Measurements from ENCODE around the gene MIPOL1. TPM values are rescaled to one million over a fixed set of nuclear protein-coding genes. Genes with fewer than 3 reads are reported as not detected.
A peak's percentile ranks its signal among the peaks of the same experiment; 100 is the strongest.
"Not testable (repeated sequence)": the region's sequence is repeated elsewhere in the genome, so short reads cannot be mapped to it uniquely, and the experiment has no call there.

Gene MIPOL1
- total RNA-seq, 2 donors from 2014 or later: 9.0 to 11.7 TPM

DNA sequence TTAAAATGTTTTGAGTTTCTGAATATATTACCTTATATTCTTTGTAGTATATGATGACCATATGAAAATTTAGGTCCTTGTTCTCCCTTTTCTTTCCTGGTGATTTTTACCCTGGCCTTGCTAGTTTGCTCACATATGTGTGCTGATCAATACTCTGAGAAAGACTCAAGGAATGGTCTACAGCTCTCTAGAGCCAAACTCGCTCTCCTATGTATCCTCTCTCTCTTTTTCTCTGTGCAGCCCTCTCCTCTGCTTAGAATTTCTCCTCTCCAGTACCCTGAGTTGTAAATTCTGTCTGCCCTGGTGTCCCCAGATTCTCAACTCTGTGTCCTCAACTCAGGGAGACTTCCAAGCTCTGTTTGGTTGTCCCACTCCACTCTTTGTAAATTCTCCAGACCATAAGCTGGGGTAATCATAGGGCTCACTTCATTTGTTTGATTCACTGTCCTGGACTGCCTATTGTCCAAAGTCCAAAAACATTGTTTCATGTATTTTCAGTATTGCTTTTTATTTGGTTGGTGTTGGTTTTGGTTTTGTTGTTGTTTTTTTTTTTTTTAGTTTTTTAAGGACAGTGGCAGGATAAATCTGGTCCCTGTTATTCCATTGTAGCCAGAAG lies 356.3 kb downstream of the MIPOL1 start:
- intact Hi-C loops (cut with DNase I): no loop called here
- DNase-seq: no peak
- ATAC-seq: no peak

DNA sequence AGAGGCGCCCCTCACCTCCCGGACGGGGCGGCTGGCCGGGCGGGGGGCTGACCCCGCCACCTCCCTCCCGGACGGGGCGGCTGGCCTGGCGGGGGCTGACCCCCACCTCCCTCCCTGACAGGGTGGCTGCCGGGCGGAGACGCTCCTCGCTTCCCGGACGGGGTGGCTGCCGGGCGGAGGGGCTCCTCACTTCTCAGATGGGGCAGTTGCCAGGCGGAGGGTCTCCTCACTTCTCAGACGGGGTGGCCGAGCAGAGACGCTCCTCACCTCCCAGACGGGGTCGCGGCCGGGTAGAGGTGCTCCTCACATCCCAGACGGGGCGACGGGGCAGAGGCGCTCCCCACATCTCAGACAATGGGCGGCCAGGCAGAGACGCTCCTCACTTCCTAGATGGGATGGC lies 357.9 kb downstream of the MIPOL1 start:
- intact Hi-C loops (cut with DNase I); DNase-seq; ATAC-seq: not testable (repeated sequence)

DNA sequence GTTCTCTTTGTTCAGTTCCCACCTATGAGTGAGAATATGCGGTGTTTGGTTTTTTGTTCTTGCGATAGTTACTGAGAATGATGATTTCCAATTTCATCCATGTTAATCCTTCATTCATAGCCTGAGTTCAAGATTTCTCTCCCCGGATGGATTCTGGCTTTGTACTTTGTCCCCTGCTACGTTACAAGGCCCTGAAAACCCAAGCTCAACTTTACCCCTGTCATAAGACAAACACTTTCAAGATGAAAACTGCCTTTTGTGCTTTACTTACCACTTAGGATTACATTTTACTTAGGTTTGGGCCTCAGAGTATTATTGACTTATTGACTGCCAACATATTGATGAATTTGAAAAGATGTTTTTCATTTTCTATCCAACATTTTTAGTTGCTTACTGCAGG lies 361.0 kb downstream of the MIPOL1 start:
- DNase-seq: no peak
- ATAC-seq: no peak
- intact Hi-C loops (cut with DNase I): no loop called here

DNA sequence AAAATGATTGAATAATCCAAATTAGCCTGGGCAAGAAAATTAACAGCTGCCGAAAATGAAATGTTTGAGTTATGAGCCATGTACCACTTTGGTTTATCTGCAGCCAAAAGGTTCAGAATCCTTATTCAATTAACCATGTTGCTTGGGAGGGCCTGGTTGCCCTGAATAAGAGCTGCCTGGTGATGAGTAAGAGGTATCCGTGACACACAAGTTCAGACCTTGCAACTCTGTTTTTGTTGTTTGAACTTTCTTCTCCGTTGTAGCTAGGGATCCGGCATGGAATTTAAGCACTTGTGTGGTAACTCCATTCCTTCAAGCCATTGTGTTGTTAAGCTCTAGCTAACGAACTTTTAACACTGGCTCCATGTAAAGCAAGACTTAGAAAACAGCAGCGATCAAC lies 361.6 kb downstream of the MIPOL1 start:
- intact Hi-C loops (cut with DNase I): no loop called here
- ATAC-seq (no peak), DNase-seq (no peak)

DNA sequence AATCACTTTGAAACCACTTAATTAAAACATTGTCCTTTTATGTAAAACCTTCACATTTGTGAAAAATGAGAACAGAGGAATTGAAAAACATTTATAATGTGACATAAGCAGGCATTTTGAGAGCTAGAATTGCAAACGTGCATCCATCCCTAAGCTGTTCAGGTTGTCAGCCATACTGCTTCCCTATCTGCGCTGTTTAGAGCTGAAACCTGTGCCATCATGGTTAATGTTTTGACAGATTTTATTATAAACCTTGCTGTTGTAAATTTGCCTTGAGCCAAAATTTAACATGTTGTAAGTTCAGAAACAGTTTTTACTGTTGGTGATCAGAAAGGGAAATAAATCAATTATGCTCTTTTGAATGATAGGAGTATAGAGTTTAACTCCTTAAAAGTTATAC lies 365.5 kb downstream of the MIPOL1 start:
- ATAC-seq (no peak), DNase-seq (no peak)
- intact Hi-C loops (cut with DNase I): no loop called here

DNA sequence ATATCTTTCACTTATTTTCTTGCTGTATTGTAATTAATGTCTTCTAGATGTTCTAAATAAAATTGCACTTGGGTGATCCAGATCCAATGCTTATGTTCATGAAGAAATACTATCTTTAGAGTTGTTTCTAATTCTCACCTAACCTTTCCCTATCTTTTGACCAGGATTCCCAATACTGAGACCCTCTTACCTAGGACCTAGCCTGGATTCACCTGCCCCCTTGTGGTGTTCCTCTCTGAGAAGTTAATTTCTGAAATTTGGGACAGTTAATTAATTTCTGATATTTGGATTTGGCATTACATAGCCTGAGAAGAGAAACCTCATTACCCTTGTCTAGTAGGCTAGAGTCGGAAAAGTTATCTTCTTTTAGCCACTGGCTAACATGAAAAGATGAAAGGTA lies 367.8 kb downstream of the MIPOL1 start:
- DNase-seq: no peak
- ATAC-seq: no peak
- intact Hi-C loops (cut with DNase I): no loop called here

DNA sequence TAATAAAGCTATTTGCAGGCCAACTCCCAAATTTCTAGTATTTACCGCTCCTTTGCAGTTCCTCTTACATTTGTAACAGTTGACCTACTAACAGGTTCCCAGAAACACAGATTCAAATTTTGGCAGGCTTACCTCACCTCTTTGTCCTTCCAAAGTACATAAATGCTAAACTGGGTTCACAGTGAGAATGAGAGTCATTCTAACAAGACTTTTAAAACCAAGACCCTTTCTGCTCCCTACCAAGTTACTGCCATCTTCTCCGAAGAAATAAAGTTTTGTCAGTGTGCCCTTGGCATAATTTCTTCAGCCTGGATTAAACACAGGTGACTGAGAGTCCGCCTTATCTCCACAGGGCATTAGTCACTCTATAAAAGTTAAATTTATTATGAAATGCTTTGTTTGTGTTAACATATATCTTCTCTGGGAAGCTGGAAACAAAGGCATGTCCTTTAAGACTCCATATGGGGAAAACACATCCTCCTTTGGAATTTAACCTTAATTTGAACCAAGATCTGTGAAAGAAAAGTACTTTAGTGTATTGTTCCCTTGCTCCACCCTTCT lies 369.2 kb downstream of the MIPOL1 start:
- ATAC-seq (no peak), DNase-seq (no peak)
- intact Hi-C loops (cut with DNase I): no loop called here

DNA sequence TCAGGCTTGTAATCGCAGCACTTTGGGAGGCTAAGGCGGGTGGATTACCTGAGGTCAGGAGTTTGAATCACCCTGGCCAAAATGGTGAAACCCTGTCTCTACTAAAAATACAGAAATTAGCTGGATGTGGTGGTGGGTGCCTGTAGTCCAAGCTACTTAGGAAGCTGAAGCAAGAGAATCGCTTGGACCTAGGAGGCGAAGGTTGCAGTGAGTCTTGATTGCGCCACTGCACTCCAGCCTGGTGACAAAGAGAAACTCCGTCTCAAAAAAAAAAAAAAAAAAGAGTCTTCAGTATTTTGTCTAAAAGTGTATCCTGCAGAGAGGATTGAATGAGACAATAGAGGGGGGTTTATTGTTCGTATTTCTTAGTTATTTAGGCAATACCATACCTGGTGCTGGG lies 372.0 kb downstream of the MIPOL1 start:
- intact Hi-C loops (cut with DNase I): no loop called here
- ATAC-seq (no peak), DNase-seq (no peak)

DNA sequence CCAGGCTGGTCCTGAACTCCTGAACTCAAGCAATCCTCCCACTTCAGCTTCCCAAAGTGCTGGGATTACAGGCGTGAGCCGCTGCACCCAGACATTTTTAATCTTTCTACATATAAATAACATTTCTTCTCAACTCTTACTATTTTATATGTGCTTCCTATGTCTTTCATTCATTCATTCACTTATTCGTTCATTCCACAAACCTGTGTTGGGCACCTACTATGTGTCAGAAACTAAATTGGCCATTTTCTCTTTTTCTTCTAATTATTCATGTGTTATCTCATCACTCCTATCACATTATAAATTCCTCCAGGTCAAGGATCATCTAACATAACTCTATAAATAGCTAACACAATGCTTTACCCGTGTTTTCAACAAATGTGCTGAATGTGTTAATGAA lies 373.7 kb downstream of the MIPOL1 start:
- no peak for DNase-seq
- intact Hi-C loops (cut with DNase I): no loop called here
- ATAC-seq: no peak

DNA sequence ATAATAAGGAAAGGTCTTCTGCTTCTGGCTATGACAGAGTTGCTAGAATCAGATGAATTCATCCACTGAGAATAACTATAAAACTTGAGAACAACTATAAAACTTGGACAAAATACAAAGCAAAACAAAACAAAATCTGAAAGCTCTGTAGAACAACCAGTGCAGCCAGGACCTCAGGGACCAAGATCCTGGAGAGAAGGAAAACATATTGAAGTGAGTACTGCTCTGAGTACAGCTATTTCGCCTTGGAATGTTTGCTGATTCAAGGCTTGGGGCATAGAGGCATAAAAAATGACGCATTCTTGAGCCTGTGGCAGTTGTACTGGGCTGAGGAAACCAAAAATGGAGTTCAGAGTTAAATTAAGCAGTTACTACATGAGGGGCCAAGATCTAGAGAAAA lies 375.6 kb downstream of the MIPOL1 start:
- ATAC-seq (no peak), DNase-seq (no peak)
- intact Hi-C loops (cut with DNase I): no loop called here

DNA sequence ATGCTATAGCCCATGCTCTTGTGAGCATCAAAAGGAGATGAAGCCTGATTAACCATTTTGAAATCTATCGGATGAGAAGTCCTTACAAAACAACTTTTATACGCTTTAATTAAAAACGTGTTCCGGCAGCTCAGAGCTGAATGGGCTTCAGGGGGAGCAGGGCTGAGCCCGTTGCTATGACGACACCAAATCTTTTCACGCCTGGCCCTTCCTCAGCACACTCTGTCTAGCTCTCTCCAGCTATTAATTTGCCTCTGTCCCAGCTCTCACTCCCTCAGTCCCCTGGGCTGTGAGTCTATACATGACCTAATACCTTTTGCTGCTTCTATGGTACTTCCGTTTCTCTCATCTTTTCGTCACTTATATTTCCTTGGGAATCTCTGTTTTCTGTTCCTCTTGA lies 381.5 kb downstream of the MIPOL1 start:
- DNase-seq (no peak), ATAC-seq (no peak)
- intact Hi-C loops (cut with DNase I): no loop called here

DNA sequence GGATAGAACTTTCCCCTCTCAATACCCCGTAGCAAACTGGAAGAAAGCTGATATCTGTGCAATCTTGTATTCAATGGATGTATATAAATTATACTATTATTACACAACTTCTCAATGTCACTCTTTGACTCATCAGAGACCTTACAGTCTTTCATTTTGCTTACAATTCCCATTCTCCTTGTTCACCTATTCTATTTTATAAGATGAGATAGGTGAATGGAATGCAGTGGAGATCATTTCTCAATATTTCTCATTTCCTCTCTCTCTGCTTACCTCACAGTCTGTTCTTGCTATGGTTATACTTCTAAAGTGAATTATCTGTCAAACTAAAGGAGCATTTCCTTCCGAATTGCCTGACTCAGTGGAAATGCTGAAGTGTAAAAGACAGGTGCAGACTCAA lies 382.4 kb downstream of the MIPOL1 start:
- intact Hi-C loops (cut with DNase I): no loop called here
- ATAC-seq: no peak
- DNase-seq: no peak

DNA sequence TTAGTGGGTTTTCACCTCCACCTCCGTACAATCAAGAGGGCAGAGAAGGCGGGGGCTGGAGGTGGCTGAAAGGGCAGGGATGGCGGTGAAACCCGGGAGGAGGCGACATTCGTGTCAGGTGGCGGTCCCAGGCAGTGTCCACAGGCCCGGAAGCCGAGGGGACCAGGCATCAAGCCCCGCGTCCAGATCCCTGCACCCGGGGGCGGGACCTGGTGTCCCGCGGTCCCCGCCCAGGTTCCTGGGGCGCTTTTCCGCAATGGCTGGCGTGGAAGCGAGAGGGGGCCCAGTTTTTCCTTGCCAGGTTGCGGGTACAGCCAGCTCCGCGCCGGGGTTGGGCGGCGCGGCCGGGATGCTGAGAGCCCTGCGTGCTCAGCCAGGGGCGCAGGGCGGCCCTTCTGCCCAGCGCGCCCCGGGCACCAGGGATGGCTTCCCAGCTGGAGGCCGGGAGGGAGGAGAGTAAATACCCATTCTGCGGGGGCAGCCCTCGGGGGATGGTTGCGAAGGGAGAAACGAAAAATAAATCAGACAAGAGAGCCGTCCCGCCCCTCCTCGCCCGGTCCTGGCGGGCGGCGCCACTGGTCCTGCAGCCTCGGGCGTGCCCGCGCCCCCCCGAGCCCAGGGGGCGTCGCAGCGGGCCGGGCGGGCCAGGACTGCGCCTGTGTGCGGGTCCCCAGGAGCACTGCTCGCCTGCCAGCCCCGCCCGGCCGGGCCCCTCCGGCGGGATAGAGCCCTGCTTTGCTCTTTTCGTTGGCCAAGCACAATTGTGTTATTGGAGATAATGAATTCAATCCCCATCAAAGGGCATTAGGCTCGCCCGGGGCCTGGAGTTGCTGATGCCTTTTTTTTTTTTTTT lies 385.8 kb downstream of the MIPOL1 start:
- DNase-seq (no peak), ATAC-seq (no peak)
- intact Hi-C loops (cut with DNase I): no loop called here

DNA sequence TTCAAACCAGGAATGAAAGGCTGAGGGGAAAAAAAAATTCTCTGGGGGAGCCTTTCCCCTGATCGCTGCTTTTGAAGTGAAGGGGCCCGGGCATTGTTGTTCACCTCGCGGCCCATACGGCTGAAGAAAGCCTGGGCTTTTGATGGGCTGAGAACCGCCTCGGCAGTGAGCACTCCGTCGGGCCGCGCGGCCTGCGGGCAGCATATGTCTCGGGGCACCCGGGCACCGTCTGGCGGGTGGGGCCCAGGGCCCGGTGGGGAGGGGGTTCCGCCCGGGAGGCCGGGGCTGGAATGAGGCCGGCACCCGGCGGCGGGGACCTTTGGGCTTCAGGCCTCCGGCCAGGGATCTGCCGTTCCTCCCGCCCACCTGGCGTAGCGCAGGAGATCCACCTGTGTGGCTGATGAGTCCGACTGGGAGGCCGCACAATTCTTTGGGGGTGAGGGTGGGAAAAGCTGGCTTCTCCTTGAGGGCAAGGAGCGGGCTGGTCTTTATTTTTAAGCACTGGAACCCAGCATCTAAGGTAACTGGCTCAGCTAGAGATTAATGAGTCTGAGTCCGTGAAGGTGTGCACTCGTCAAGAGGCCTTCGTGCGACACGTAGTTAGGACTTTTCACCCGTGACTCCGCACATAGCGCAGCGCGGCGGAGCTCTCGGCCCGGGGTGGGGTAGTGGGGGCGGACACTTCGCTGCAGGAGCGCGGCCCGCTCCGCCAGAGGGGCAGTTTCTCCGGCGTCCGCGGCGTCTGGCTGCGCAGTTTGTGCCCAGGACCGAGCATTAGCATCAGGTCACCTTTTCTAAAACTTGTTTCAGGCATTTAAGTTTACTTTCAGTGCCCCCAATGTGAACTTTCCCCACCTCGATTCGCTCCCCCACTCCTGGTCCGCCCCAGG lies 386.7 kb downstream of the MIPOL1 start:
- no peak for ATAC-seq
- intact Hi-C loops (cut with DNase I): no loop called here
- peak; percentile 16 for DNase-seq

DNA sequence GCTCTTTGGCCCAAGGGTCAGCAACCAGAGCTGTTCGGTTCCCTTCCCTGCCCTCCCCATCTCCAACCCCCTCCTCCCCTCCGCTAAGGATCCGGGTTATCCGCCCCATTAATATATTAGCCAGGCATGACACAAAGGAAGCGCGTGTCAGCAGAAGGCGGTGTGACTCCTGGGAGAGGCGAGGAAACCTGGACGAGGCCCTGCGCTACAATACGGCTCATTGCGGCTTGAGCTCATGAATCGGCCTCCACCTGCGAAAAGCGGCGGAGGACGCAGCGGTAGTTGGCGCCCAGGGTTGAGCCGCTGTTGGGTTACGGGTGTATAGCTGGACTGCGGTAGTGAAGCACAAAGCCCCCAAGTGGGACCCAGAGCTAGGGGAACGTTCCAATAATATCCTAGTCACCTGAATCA lies 387.4 kb downstream of the MIPOL1 start:
- intact Hi-C loops (cut with DNase I): no loop called here
- ATAC-seq (no peak), DNase-seq (no peak)

DNA sequence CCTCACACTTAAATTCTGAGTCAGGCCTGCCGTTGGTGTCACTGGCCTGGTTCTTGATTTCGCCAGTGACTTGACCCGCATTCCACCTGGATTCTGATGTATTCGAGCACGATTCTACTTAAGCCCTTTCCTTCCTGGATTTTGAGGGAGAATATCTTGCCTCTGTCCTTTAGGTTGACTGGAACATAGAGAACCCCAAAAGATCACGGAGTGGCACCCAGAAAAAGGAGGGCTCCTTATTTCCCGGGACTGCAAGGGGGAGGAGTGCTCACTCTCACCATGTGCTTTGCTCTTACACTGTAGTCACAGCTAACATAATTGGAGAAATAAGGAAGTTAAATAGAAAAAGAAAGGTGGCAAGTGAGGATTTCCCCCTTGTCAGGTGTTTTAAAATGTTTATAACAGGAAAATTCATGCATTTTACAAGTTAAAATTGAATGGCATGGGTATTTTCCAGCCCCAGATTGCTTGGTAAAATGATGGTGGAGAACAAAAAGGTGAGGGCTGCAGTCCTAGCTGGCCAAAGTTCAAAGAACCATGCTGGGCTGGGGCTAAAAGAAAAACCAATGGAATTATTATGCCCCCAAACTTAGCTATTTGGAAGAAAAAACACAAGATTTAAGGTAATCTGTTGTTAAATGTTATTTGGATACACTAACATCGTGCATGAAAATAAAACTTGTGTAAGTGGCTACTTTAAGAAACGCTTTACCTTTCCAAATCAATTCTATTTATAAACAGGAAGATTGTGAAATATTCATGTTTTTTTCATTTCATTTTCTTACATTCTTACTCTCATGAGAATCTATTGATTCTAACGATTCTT lies 388.4 kb downstream of the MIPOL1 start:
- ATAC-seq: no peak
- intact Hi-C loops (cut with DNase I): no loop called here
- no peak for DNase-seq

DNA sequence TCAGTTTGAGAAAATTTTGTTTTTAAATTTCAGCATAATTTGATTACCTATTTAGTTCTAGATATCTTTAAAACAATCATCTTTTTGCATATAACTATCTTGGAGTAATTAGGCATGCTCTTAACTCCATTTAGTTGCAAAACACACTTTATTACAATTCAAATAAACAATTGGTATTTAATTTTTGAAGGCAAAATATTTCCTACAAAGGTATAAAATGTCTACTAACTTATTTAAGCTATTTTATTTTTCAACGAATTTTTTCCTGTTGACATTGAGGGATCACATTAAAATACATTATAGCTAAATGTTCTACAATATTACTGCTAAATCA lies 389.0 kb downstream of the MIPOL1 start:
- DNase-seq: no peak
- intact Hi-C loops (cut with DNase I): no loop called here
- ATAC-seq: no peak

DNA sequence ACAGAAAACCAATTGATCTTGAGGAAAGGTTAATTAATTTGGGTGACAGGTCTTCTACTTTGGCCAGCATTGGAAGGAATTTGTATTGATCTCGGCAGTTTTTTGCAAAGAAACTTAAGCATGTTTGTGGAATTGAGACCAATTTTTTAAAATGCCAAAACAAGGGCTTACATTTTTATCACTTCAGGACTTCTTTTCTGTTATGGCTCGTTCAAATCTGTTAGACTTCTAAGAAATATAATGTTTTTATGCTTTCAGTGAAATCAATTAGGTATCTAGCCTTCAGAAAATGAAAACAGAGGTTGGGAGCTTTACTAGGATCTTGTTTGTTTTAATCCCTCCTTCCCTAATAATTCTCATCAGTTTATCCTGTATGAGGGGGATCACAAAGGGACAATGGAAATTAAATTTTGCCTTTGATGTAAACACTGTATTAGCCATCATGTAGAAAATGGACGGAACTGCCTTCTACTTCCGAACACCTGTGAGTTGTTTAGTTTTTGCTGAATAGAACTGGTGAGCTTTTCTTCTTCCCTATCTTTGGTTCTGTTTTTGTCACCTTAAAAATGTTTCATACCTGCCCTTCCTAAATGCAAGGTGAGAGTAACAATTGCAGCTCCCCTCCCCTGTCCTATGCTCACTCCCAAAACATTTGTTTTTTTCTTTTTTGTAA lies 389.5 kb downstream of the MIPOL1 start:
- DNase-seq (no peak), ATAC-seq (no peak)
- intact Hi-C loops (cut with DNase I): no loop called here
